Peyer's patch (tissue), 4 donors: ENCODE measurements around the gene SMAGP.

Experiments
- POLR2A ChIP-seq, 2 donors: fragments of 450-650 bp; IDR thresholded peaks; one replicate each; pipeline ENCODE4 v1.5.1; 2017; ENCODE audit warnings: antibody characterized with exemption in 2 of 2, mild to moderate bottlenecking in 2 of 2, moderate library complexity in 2 of 2
- TF ChIP-seq, protein P1 (sequence below), 6 experiments: fragments of 450-650 bp in 4 of 6; fragments of 200-600 bp in 2 of 6; sonication (generic) in 1 of 6; IDR thresholded peaks; one replicate each; pipeline ENCODE4 v1.5.1; 2017 to 2019; ENCODE audit warnings: antibody characterized with exemption in 6 of 6, mild to moderate bottlenecking in 3 of 6, moderate library complexity in 1 of 6

DNA sequence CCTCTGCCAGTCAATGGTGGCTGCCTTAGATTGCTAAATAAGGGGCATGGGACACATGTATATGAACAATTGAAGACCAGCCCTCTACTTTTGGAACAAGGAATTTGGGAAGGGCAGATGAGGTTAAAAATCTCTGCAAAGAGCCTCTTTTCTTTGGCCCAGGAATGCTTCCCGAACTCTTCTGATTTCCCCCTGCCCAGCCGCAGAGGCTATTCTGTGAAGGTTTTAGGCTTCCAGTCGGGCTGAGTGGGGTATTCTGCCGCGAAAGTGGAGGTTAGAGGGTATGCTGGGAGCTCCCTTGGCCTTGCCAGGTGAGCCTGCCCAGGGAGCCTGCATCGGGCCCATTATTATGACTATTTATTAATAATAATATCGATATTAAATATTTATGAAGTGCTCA is 53.6 kb downstream of the SMAGP start:
- TF ChIP-seq, protein P1, sequence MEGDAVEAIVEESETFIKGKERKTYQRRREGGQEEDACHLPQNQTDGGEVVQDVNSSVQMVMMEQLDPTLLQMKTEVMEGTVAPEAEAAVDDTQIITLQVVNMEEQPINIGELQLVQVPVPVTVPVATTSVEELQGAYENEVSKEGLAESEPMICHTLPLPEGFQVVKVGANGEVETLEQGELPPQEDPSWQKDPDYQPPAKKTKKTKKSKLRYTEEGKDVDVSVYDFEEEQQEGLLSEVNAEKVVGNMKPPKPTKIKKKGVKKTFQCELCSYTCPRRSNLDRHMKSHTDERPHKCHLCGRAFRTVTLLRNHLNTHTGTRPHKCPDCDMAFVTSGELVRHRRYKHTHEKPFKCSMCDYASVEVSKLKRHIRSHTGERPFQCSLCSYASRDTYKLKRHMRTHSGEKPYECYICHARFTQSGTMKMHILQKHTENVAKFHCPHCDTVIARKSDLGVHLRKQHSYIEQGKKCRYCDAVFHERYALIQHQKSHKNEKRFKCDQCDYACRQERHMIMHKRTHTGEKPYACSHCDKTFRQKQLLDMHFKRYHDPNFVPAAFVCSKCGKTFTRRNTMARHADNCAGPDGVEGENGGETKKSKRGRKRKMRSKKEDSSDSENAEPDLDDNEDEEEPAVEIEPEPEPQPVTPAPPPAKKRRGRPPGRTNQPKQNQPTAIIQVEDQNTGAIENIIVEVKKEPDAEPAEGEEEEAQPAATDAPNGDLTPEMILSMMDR (IDR thresholded peaks at IDR 0.05) = no peak
- no peak for TF ChIP-seq POLR2A (IDR thresholded peaks at IDR 0.05)
